Right cardiac atrium (tissue), 5 donors: Measurements from ENCODE around the gene TAPT1. TPM values are rescaled to one million over a fixed set of nuclear protein-coding genes. Genes with fewer than 3 reads are reported as not detected.
"Not testable (repeated sequence)": the region's sequence is repeated elsewhere in the genome, so short reads cannot be mapped to it uniquely, and the experiment has no call there.

Source experiments
- ATAC-seq, 2 donors: fragments of 200-7000 bp; cut with Tn5 transposase; one replicate each; pipeline versions ENCODE4 v1.8.0 to v1.9.1; 2020; ENCODE audit warnings: moderate library complexity in 2 of 2, mild to moderate bottlenecking in 1 of 2
- DNase-seq, 3 donors: peaks; one replicate each; pipeline ENCODE4 v3.0.0-alpha.2; 2020
- H3K27ac ChIP-seq: one replicate; pipeline ENCODE4 v1.5.1; 2013; ENCODE audit warnings: mild to moderate bottlenecking, low read length, control low read depth, moderate library complexity
- H3K27me3 ChIP-seq: one replicate; pipeline ENCODE4 v1.6.1; 2013; ENCODE audit not compliant: control insufficient read depth, insufficient read depth
- H3K4me1 ChIP-seq: one replicate; pipeline ENCODE4 v1.6.1; 2013; ENCODE audit warnings: low read length; ENCODE audit not compliant: control insufficient read depth, insufficient read depth
- H3K4me3 ChIP-seq: one replicate; pipeline ENCODE4 v1.5.1; 2013; ENCODE audit warnings: low read length, control low read depth
- H3K9me3 ChIP-seq: one replicate; pipeline ENCODE4 v1.6.1; 2013; ENCODE audit warnings: low read length; ENCODE audit not compliant: control insufficient read depth
- WGBS: extraction: QIAGEN DNeasy Blood & Tissue Kit; methylation state at CpG from one replicate; pipeline ENCODE4 v1.1.7; 2013; 5-methylcytosine and 5-hydroxymethylcytosine counted together
- intact Hi-C, 4 donors: fragments of 100-400 bp; cut with DNase I; formaldehyde crosslinking; loops; one replicate each; pipeline versions ENCODE4 v1.11.0 to v1.14.0; 2022 to 2023
- polyA plus RNA-seq: library from polyadenylated mRNA; stranded (reverse); fragments of 200-250 nt; gene quantifications from one replicate; pipeline ENCODE4 v1.2.3, GENCODE V29; 2013
- total RNA-seq, 4 donors: library from RNA; stranded (reverse); fragmentation: NEBNext Ultra II Directional; extraction: Animal tissue kit (Norgen Biotek cat#: 25700); gene quantifications; one replicate each; pipeline ENCODE4 v1.2.1, GENCODE V29; 2021
- donor health status: healthy with polysubstance abuse.
- donor health status: DM: no; HTN: yes; CAD: no.
- donor health status: DM: no; HTN: no; CAD: no.
- donor health status: DM: no; HTN: yes; CAD: no; lungs with severe emphysema.
- donor health status: DM: yes; HTN: yes; CAD: no.

TAPT1 gene
- total and polyA plus RNA-seq, 5 donors: 16.9 to 49.0 (median 39.1) TPM

GRCh38 chr4:16196482-16197393, 29.5 kb downstream of the TAPT1 start:
- Histone ChIP-seq H3K27me3 (no peaks in the 10 kb centered on the region), H3K4me3 (peak overlapping the region; percentile 55), H3K9me3 (no peaks in the 10 kb centered on the region), H3K4me1 (peaks cover 5% of the 10 kb centered on the region), H3K27ac (no peak overlapping the region)
- 34% methylated on average over 9 of the region's 9 CpGs for WGBS
- ATAC-seq: peak; percentile 90
- DNase-seq: no peak
- intact Hi-C loops: loop anchor here (5.0 to 10.0 kb wide), 3 partner anchors 61 to 172 kb away; no protein-coding TSS in a partner anchor

- 65% methylated on average over 1 of the region's 1 CpG for WGBS
- Histone ChIP-seq H3K9me3 (no peaks in the 10 kb centered on the region), H3K27me3 (no peaks in the 10 kb centered on the region), H3K4me3 (no peak overlapping the region), H3K27ac (no peak overlapping the region), H3K4me1 (peaks cover 7% of the 10 kb centered on the region)
- DNase-seq: no peak
- intact Hi-C loops: loop anchor here (5.0 to 10.0 kb wide), 3 partner anchors 62 to 170 kb away; no protein-coding TSS in a partner anchor
- no peak for ATAC-seq
These were observed 31.1 kb downstream of the TAPT1 start for GRCh38 chr4:16195209-16195608.

DNA sequence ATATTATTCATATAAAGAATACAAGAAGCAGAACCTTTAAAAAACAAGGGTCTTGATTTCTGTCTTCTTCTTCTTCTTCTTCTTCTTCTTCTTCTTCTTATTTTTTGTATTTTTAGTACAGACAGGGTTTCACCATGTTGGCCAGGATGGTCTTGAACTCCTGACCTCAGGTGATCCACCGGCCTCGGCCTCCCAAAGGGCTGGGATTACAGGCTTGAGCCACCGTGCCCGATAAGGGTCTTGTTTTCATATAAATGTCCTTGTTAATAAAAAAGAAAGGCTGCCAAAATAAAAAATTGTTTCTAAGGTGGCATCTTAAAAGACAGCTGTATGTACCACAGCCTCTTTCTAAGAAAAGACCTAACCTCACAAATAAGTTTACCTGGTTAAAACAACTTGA, 31.5 kb downstream of the TAPT1 start:
- 89% methylated on average over 4 of the region's 4 CpGs for WGBS

DNA sequence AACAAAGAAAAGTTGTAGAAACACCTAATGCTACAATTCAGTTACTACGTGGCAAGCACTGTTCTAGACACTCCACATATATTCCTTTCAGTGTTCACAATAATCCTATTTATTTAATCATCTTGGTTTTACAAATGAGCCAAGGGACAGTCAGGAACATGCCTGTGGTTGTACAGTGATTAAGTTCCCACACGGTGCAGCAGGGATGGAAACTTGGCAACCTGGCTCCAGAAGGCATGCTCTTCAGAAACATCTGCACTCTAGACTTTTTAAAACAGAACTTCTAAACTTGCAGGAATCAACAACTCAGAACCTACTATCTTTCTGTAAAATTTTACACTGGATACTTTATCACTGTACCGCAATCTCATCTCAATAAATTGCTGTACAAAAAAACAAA, 32.1 kb downstream of the TAPT1 start:
- Histone ChIP-seq H3K4me1 (peaks cover 7% of the 10 kb centered on the region), H3K4me3 (no peak overlapping the region), H3K27ac (no peak overlapping the region), H3K9me3 (no peaks in the 10 kb centered on the region), H3K27me3 (no peaks in the 10 kb centered on the region)
- ATAC-seq (peak; percentile 34 to 44), DNase-seq (no peak)
- intact Hi-C loops: loop anchor here in 3 of 4 donors (10.0 kb wide), 1 partner anchor 169 kb away; no protein-coding TSS in a partner anchor
- WGBS: 62% methylated on average over 3 of the region's 3 CpGs

More for the DNA sequence above, 31.5 kb downstream of the TAPT1 start:
- H3K27ac ChIP-seq, ATAC-seq, DNase-seq, H3K4me3 ChIP-seq, H3K9me3 ChIP-seq, H3K27me3 ChIP-seq, H3K4me1 ChIP-seq: not testable (repeated sequence)
- intact Hi-C loops: loop anchor here (5.0 to 10.0 kb wide), 3 partner anchors 63 to 170 kb away; no protein-coding TSS in a partner anchor

DNA sequence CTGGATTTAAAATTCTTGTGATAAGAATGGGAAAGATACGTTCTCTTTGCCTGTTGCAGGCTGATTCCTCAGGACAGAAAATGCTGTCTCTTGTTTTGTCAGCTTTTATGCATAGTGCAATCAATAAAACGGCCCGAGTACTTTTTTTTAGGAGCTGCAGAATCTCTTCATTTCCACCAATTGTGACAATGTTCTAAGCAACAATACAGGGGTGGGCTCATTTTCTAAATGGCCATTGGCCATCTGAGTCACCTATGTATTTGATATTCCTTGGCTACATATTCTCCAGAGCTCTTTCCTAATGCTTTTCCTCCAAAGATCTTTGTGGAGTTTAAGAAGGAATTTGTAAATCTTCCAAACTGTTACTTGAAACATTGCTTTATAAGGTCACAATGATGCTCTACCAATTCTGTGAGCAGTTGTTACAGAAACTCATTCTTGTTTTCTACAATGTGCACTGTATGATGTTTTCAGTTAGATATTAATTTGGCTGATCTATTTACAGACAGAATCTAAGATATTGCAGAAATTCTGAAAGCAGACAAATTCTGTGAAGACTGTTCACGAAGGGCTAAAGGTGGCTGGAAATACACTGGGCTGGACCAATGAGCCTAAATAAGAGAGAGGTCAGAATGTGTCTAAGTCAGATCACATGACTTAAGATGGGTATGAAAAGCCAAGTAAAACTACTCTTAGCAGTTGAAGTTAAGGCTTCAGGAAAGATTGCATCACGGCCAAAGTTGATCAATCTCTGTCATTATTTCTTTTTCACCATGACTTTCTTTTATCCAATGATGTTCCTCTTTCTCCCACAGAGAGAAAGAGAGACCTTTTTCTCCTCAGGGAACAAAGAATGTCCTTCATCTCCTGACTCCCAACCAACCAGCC, 33.4 kb downstream of the TAPT1 start:
- no peak for DNase-seq
- Histone ChIP-seq H3K4me3 (no peak overlapping the region), H3K27ac (no peak overlapping the region), H3K4me1 (peaks cover 7% of the 10 kb centered on the region), H3K9me3 (no peaks in the 10 kb centered on the region), H3K27me3 (no peaks in the 10 kb centered on the region)
- intact Hi-C loops: loop anchor here in 3 of 4 donors (10.0 kb wide), 1 partner anchor 168 kb away; no protein-coding TSS in a partner anchor
- ATAC-seq: no peak
- WGBS: 79% methylated on average over 5 of the region's 5 CpGs

- no peak for ATAC-seq
- H3K4me3 ChIP-seq: no peak overlapping the region
- H3K4me1 ChIP-seq: peaks cover 7% of the 10 kb centered on the region
- no peak overlapping the region for H3K27ac ChIP-seq
- DNase-seq: no peak
- WGBS: 61% methylated on average over 2 of the region's 2 CpGs
- no peaks in the 10 kb centered on the region for H3K27me3 ChIP-seq
- H3K9me3 ChIP-seq: no peaks in the 10 kb centered on the region
- intact Hi-C loops: loop anchor here in 3 of 4 donors (10.0 kb wide), 1 partner anchor 167 kb away; no protein-coding TSS in a partner anchor
These were observed 34.2 kb downstream of the TAPT1 start for GRCh38 chr4:16192057-16192456.

GRCh38 chr4:16187455-16187854, 38.8 kb downstream of the TAPT1 start:
- H3K27me3 ChIP-seq: no peaks in the 10 kb centered on the region
- H3K4me3 ChIP-seq: no peak overlapping the region
- H3K9me3 ChIP-seq: no peaks in the 10 kb centered on the region
- ATAC-seq (no peak), DNase-seq (no peak)
- no peak overlapping the region for H3K27ac ChIP-seq
- peaks cover 2% of the 10 kb centered on the region for H3K4me1 ChIP-seq
- intact Hi-C loops: no loop called here

- no peaks in the 10 kb centered on the region for H3K9me3 ChIP-seq
- no peak overlapping the region for H3K27ac ChIP-seq
- H3K27me3 ChIP-seq: no peaks in the 10 kb centered on the region
- WGBS: 84% methylated on average over 1 of the region's 1 CpG
- intact Hi-C loops: no loop called here
- no peak for DNase-seq
- ATAC-seq: no peak
- no peak overlapping the region for H3K4me3 ChIP-seq
- peaks cover 2% of the 10 kb centered on the region for H3K4me1 ChIP-seq
These were observed 39.3 kb downstream of the TAPT1 start for GRCh38 chr4:16186986-16187385.

- no peaks in the 10 kb centered on the region for H3K4me1 ChIP-seq
- 87% methylated on average over 2 of the region's 2 CpGs for WGBS
- intact Hi-C loops: no loop called here
These were observed 42.7 kb downstream of the TAPT1 start for GRCh38 chr4:16183604-16184003.

GRCh38 chr4:16176621-16177020, 49.6 kb downstream of the TAPT1 start:
- H3K27me3 ChIP-seq: no peaks in the 10 kb centered on the region
- H3K4me3 ChIP-seq: no peak overlapping the region
- H3K4me1 ChIP-seq: peaks cover 1% of the 10 kb centered on the region
- H3K9me3 ChIP-seq: no peaks in the 10 kb centered on the region
- ATAC-seq (no peak), DNase-seq (no peak)
- intact Hi-C loops: no loop called here
- WGBS: 97% methylated on average over 6 of the region's 6 CpGs
- no peak overlapping the region for H3K27ac ChIP-seq

More at GRCh38 chr4:16183604-16184003, 42.7 kb downstream of the TAPT1 start:
- H3K9me3 ChIP-seq: no peaks in the 10 kb centered on the region
- H3K27ac ChIP-seq: no peak overlapping the region
- ATAC-seq (no peak), DNase-seq (no peak)
- no peak overlapping the region for H3K4me3 ChIP-seq
- no peaks in the 10 kb centered on the region for H3K27me3 ChIP-seq
